HG03520 (cell line): ENCODE data around the gene ZBTB7C.
A peak's percentile ranks its signal among the peaks of the same experiment; 100 is the strongest.

ENCODE experiments used
- ATAC-seq: cut with Tn5 transposase; IDR thresholded peaks from one replicate; pipeline ENCODE4 v1.9.1; 2021; ENCODE audit warnings: mild to moderate bottlenecking, moderate library complexity; ENCODE audit not compliant: unreplicated experiment

Gene ZBTB7C

DNA sequence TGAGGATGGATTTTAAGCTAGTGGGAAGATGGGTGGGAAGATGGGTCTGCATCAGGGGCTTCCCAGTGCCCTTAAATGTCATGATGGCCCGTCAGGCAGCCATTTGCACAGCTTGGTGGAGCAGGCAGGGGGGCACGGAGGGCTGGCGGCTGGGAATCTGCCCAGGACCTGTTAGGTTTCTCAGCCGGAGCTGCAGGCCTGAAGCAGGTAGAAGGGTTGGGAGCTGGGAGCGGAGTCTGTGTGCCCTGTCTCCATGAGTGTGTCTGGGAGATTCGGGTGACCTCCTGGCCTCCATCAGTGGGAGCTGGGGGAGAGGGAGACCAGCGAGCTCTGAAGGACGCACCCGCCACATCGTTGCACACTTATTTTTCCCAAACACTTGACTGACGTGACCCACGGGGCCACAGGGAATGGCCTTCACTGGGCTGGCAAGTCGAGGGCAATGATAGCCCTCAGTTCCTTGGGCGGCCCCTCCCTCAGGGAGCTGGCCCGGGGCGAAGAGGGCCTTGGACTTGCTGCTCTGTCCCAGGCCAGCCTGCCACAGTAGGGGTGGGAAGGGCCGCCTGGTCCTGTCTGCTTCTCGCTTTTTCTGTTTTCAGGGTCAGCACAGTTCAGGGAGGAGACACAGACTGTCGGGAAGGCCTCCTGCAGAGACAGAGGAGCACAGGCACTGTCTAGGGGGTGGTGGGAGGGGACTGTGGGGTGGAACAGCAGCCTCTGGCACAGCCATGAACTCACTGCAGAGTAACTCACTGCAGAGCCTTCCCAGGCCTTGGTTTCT is 236.8 kb downstream of the ZBTB7C start:
- ATAC-seq = no peak

- no peak for ATAC-seq
Measured at GRCh38 chr18:48171490-48172188, 237.5 kb downstream of the ZBTB7C start.

GRCh38 chr18:48170651-48171050 is 238.5 kb downstream of the ZBTB7C start:
- ATAC-seq = no peak

DNA sequence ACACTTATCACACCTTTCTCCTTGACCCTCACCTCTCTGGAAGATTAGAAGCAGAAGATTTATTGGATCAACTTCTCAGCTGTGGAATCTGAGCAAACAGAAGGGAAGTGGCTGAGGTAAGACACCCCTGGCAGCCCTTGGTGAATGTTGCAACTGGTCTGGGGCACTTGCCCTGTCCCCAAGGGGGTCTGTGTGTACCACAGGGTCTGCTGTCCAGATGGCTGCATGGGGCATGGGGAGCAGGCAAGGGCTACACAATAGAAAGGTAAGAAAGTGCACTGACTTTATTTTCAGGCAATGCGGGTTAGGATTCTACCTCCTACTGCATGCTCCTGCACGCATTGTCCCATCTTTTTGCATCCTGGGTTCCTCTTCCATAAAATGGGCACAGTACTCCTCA is 240.3 kb downstream of the ZBTB7C start:
- no peak for ATAC-seq

- no peak for ATAC-seq
Measured at GRCh38 chr18:48167897-48168253, 241.3 kb downstream of the ZBTB7C start.

DNA sequence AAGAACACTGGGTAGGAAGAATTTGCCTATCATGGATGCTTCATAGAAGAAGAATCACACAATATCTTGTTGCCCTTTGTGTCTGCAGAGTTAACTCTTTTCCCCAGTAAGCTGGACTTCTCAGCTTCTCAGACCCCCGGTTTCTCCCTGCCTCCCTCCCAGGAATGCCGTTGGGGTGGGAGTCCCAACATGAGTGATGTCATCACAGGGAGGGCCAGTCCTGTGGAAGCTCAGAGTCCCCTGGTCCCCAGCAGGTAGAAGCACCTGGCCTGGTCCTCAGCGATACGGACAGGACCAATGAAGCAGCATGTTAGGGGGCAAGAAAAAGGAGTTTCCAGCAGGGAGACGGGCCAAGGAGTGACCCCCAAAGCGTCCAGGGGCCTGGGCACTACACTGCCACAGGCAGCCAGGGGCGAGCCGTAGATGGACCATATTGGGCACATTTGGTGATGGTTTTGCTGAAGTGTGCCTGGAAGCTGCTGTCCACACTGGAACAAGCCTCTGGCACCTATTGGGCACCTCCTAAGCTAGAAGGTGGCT is 242.8 kb downstream of the ZBTB7C start:
- no peak for ATAC-seq

- ATAC-seq = no peak
Measured at GRCh38 chr18:48165111-48165866, 243.9 kb downstream of the ZBTB7C start.

DNA sequence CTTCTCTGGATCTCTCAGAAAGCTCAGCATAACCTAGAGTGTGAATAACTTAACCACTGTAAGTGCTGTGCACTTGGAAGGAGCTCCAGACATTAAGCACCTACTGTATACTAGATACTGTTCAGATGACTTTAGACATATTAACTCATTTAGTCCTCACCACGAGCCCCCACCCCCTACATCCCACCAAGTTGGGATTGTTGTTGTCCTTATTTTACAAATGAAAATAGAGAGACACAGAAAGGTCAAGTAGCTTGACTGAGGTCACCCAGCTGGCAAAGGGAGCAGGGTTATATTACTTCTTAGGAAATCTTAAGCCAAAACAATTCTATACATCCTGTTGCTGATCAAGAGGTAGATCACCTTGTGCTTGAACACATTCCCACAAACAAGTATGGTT is 244.5 kb downstream of the ZBTB7C start:
- ATAC-seq = no peak

DNA sequence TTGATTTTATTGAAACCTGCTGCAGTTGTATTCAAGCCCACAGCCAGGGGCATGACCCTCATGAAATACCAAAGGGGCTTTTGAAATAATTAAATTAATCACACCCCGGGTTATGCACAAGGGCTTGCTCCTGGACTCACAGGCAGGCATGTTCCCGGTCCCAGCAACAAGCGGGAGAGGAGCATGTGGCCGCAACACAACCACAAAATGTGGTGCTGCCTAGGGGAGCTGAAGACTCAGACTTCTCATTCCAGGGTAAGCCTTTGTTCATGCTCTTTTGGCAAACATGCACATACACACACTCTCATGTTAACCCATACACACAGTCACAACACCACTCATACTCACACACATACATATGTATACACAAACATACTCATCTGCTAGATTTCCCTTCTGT is 245.1 kb downstream of the ZBTB7C start:
- ATAC-seq = no peak

GRCh38 chr18:48163738-48164115 is 245.5 kb downstream of the ZBTB7C start:
- no peak for ATAC-seq

DNA sequence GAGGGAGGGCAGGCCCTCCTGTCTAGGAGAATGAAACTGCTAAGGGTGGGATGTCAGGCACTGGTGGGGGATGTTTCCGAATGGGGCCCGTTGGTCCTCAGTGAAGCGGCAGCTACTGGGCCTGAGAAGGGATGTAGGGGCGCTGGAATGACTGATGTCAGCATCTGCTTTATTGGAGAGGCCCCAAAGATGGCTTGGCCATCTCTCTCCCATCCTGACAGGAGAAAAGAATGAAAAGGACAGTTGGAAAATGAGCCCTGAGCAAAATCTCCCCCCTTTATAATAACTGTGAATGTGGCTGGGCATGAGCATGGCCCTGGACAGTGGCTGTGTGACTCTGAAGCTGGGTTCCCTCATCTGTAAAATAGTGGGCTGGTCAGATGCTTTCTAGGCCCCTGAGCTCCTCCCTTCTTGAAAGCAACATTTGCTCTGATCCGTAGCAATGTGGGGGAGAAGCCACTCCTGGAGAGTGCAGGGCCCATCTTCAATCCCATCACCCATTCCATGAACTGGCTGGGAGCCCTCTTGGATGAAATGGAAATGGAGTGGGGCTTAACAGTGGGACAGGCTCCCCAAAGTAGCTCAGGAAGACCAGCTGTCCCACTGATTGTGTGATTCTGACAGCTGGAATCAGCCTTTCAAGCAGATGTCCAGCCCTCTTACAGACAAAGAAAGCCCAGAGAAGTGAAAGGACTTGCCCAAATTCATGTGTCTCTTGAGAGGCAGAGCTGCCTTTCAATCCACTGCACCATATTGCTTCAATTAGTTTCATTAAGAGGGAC is 246.0 kb downstream of the ZBTB7C start:
- ATAC-seq = no peak

DNA sequence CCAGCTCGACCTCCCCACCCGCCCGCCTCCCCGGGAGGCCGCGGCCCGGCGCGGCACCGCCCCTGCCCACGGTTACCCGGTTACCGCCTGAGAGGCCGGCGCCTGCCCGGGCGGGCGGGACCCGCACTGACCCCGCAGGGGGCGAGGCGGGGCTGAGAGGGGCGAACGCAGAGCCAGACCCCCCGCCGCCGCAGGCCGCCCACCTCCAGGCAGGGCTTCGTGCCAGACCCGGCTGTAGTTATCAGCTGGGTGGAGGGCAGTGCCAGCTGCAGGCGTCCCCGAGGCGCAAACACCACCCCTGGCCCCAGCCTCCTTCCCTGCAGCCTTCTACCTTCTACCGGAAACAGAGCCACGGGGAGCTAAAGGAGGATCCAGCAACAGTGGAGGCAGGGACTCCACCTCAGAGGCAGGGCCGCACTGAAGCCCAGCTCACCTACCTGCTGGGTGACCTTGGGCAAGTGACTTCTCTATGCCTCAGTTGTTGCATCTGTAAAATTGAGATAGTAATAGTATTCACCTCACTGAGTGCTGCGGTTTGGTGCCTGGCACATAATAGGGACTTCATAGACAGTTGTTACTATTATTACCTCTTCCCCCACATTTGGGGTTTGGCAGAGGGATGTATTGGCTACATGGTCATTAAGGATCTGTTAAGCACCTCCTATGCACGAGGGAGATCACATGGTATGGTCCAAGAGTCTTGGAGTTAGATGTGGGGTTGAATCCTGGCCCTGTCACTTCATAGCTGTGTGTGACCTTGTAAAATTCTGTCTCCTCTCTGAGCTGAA is 247.1 kb downstream of the ZBTB7C start:
- ATAC-seq = peak; percentile 44

- ATAC-seq = peak; percentile 72
Measured at GRCh38 chr18:48161191-48161910, 247.8 kb downstream of the ZBTB7C start.

GRCh38 chr18:48160622-48161021 is 248.6 kb downstream of the ZBTB7C start:
- no peak for ATAC-seq

GRCh38 chr18:48159816-48160215 is 249.4 kb downstream of the ZBTB7C start:
- no peak for ATAC-seq

GRCh38 chr18:48158721-48159120 is 250.5 kb downstream of the ZBTB7C start:
- ATAC-seq = no peak

DNA sequence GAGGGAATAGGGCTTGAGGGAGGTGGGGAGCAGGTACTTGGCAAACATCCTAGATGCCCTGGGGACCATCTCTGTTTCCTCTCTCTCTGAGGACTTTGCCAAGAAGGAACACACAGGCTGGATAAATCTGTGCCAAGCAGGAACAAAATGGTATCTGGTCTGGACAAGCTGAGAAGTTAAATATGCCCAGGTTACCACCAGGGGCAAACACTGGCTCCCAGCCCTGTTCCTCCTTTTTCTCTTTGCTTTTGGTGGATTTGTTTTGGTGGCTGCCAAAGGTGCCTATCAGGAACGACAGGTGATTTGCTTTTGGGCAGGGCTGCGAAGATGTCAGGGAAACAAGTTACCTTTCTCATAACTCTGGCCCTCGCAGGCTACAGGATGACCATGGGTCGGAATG is 251.2 kb downstream of the ZBTB7C start:
- ATAC-seq = no peak

DNA sequence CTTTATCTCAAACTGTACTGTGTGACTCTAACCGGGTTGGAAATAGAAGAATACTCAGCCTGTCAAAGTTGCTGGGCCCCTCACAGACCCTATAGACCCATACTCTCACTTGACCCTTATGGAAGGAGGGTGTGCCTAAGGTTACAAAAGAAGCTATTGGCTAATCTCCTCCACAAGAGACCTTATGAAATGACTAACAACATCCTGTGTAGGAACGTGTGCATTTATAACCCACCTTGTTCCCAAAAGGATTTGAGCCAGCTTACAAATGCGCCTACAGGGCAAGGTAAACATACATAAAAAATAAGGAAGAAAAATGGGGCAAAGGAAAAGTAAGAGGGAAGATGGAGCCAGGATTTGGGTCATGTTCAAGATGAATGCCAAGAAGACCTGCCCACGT is 253.3 kb downstream of the ZBTB7C start:
- ATAC-seq = no peak

DNA sequence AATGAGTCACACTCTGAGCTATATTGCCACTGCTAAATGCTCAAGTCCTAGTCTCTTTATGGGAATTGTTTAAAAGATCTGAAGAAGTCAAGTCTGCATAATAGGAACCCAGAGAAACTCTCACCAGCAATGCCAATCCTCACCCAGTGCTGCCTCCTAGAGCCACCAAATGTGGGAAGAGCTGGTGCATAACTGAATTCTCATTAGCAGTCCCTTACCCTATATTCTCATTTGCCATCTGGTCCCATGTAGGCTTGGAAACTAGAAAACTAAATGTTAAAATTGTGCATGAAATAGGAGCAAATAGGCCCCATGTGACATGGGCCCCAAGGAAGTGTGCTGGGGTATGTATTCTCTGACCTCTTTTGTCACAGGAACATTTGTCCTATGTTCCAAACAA is 254.4 kb downstream of the ZBTB7C start:
- ATAC-seq = no peak
